HG02938 (cell line): ENCODE measurements around the gene SLC8B1.

ENCODE experiments used
- ATAC-seq: cut with Tn5 transposase; IDR thresholded peaks from one replicate; pipeline ENCODE4 v1.9.1; 2021; ENCODE audit warnings: mild to moderate bottlenecking, moderate library complexity; ENCODE audit not compliant: unreplicated experiment

The SLC8B1 gene

GRCh38 chr12:113296557-113297213 is 38.2 kb downstream of the SLC8B1 start:
- ATAC-seq = no peak

DNA sequence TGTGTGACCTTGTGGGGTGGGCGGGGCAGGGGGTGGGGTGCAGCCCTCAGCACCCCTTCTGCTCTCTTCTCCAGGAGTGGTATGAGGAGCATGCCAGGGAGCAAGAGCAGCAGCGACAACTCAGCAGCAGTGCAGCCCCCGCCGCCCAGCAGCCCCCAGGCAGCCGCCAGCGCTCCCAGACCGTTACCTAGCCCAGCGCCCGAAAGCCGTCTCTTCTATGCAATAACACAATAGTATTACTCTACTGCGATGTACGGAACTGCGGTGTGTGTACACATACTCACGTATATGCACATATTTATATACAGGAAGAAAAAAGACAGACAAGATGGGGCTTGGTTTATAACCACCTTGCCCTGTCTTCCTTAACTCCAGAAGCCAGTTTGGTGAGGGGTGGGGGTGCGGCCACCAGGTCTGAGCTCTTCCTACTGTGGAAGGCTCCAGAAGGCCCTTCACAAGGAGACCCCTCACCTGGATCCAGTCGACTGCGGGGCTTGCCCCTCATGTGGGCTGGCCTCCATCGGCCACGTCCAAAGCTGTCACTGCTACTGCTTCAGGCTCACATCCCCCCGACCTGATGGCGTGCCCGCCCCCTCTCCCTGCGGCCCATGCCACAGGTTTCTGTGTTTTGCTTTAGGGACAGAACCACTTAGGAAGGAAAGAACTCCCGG is 38.9 kb downstream of the SLC8B1 start:
- no peak for ATAC-seq

DNA sequence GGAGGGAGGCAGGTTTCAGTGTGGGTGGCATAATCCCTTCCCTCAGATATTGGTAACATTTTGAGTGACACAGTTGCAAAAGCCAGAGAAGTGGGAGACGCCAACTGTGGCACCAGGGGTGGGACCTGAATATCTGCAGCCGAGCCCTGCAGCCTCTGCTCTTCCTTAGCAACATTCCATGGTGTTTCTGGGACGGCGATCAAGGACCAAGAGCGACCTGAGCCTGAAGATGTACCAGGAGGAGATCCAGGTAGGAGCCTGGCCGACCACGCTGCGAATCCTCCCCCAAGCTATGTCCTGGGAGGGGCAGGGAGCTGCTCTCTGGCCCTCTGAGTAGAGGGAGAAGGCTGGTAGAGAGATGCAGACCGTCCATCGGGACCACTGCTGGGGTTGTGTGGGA is 41.8 kb downstream of the SLC8B1 start:
- no peak for ATAC-seq

- ATAC-seq = no peak
Observed at GRCh38 chr12:113292547-113292946, 42.4 kb downstream of the SLC8B1 start.

DNA sequence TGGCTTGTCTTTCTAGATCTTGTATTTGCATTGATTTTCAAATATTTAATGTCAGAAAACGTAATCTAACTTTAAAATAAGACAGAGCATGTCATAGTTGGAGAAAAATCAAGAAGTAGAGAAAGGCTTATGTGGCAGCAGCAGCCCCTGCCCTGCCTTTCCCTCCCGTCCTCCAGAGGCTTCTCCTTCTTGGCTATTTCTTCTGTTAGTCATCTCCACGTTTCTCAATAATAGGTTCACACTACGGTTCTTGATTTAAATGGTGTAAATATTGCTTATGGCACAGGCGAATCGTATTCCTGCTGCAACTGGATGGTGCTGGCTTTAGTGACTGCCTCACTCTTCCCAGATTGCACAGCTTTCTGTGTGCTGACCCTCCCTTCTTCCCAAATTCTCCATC is 42.8 kb downstream of the SLC8B1 start:
- ATAC-seq = no peak

- ATAC-seq = no peak
Observed at GRCh38 chr12:113291586-113291985, 43.3 kb downstream of the SLC8B1 start.

- ATAC-seq = no peak
Observed at GRCh38 chr12:113290506-113290905, 44.4 kb downstream of the SLC8B1 start.

DNA sequence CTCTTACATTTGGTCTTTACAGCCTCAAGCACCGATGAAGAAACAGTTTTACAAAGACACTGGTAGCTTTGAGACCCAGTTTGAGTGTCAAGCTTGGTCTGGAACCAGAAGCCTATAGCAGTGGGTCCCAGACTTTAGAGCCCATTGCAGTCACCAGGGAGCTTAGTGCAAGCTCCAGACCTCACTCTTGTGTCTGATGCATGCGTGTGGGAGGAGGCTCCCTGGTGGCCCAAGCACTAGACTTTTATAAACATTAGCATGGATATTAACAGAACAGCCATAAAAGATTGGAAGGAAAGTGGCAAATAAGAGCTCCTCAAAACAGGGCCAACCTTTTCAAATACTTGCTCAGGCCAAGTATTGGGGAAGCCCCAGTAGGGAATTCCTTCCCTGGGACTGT is 45.5 kb downstream of the SLC8B1 start:
- no peak for ATAC-seq

GRCh38 chr12:113287899-113288282 is 47.0 kb downstream of the SLC8B1 start:
- ATAC-seq = no peak

- ATAC-seq = no peak
Observed at GRCh38 chr12:113287146-113287898, 47.6 kb downstream of the SLC8B1 start.

DNA sequence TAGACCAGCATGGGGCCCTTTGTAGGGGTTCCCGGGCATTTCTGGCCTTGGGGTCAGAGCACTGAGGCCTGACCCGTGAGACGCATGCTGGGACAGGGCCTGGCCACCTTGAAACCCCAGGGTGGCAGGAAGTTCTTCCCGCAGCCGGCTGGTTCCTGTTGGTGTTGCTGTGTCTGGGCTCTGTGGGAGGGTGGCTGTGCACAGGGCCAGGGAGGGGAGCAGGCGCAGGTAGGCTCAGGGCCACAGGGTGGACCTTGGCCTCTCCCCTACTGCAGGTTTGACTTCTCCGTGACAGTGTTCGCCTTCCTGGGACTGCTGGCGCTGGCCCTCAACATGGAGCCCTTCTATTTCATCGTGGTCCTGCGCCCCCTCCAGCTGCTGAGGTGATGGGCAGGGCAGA is 48.2 kb downstream of the SLC8B1 start:
- no peak for ATAC-seq

- ATAC-seq = no peak
Observed at GRCh38 chr12:113285679-113286610, 49.0 kb downstream of the SLC8B1 start.

GRCh38 chr12:113284751-113285150 is 50.2 kb downstream of the SLC8B1 start:
- ATAC-seq = no peak

GRCh38 chr12:113278633-113279032 is 56.3 kb downstream of the SLC8B1 start:
- ATAC-seq = no peak

- ATAC-seq = no peak
Observed at GRCh38 chr12:113278141-113278540, 56.8 kb downstream of the SLC8B1 start.

- no peak for ATAC-seq
Observed at GRCh38 chr12:113277511-113277910, 57.4 kb downstream of the SLC8B1 start.

GRCh38 chr12:113276946-113277500 is 57.9 kb downstream of the SLC8B1 start:
- no peak for ATAC-seq

DNA sequence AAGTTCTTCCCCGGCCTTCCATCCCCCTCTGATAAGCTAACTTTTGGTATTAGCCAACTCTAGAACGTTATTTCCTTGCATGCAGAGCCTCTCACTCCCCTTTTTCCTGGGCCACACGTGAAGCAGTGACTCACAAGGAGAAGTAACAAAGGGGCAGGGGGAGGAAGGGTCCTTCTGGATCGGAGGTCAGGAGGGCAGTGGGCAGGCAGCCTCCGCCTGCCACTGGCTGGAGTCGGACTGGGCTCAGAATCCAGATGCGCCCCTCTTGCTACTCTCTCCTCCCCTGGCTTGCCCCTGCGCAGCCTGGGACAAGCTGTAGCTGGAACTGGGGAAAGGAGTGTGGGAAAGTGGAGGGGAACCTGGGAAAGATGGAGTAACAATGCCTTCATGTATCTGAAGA is 58.6 kb downstream of the SLC8B1 start:
- no peak for ATAC-seq

DNA sequence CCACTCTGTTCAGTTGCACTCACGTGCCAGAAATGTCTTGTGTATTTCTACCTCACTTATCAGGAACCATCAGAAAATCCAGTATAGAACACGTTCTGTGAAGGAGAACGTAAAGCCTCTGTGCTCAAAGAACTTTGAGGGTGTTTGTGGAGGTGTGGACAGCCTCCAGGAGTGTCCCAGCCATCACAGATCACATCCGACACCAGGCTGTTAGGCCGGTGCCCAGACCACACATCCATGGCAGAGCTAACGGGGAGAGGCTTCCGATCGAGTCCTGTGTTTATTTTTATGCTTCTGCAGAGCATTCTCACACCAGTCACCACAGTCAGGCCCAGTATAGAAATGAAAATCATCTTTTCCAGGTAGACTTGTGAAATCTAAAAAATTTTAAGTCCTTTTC is 60.1 kb downstream of the SLC8B1 start:
- ATAC-seq = no peak

DNA sequence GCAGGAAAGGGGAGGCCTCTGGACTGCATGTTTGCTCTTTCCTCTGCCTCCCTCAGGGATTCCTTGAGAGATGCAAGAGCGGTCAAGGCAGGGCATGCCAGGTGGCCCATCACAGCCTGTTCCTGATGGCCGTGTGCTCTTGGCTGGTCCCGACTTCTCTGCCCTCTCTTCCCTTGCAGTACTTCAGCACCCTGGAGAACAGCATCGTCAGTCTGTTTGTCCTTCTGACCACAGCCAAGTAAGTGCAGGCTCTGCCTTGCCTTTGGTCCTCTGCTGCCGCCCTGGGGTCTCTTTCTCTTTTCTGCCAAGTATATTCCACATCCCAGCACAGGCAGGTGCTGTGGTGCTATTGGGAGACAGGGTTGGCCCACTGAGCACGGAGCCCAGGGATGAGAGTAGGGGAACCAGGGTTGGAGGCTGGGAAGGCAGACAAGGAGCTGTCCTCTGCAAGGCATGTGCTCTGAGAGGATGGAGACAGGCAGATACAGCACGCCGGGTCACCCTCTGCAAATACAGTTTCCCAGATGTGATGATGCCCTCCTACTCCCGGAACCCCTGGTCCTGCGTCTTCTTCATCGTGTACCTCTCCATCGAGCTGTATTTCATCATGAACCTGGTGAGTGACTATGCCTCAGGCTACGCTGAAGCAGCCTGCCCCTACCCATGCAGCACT is 61.7 kb downstream of the SLC8B1 start:
- ATAC-seq = no peak
